GM21717 (cell line): ENCODE data around the gene NEK7.
A peak's percentile ranks its signal among the peaks of the same experiment; 100 is the strongest.

Experiments used
- ATAC-seq: cut with Tn5 transposase; IDR thresholded peaks from one replicate; pipeline ENCODE4 v1.9.1; 2021; ENCODE audit warnings: mild to moderate bottlenecking, moderate library complexity; ENCODE audit not compliant: unreplicated experiment

The NEK7 gene

DNA sequence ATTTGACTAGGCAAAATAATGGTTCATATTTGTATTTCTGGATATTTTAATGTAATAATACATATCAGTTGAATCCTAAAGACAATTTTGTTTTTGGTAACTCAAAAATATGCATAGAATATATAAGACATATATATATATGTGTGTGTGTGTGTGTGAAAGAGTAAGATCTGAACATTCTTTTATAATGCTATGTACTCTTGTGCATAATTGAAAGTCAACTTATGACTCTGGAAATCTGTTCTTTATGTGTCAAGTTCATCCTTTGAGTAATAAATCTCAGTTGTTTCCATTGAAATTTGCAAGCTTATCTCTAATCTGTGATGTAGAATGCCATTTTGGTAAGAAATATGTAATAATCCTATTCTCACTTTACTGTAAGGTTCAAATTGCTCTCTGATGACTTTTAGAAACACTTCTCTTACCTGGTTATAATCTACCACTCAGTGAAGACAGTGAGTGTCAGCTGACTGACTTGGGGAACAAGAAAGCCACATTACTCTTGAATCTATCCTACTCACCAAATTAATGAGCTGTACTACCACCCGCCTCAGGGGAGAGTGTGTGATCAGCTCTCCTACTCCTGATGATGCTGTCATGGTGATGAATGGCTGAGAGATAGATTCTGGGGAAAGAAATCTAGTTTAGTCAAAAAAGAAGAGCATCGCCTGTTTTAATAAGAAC, 15.0 kb upstream of the NEK7 start:
- no peak for ATAC-seq

DNA sequence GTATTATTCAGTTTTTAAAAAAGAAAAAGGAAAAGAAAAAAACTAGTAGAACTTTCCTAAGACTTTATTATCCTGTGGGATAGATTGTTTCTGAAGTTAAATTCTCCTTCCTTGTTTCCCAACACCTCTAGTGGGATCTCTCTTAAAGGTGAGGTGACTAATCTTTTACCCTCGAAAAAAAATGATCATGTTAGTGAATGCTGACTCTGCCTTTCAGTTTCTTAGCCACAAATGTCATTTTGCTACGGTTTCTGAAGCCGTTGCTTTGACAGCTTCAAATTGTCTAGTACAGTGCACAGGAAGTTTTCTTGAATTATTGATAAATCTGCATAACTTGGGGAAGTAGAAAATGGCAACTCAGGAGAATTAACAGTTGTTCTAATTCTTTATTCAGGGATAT, 13.0 kb upstream of the NEK7 start:
- ATAC-seq = no peak

DNA sequence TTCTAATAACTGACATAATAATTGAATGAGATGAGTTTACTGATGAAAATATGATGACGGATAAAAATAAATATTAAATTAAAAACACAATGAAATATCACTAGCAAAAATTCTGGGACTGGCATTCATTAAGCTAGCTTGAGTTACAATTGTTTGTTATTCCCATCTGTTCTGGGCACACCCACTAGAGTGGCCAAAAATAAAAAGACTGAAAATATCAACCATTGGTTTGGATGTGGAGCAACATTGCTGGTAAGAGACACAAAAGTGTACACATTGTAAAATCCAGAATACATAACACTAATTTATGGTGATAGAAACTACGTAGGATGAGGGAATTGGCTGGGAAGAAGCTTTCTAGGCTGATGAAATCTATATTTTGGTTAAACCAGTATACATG, 9.6 kb upstream of the NEK7 start:
- ATAC-seq = no peak

- no peak for ATAC-seq
Observed at GRCh38 chr1:198150369-198150768, 6.4 kb upstream of the NEK7 start.

DNA sequence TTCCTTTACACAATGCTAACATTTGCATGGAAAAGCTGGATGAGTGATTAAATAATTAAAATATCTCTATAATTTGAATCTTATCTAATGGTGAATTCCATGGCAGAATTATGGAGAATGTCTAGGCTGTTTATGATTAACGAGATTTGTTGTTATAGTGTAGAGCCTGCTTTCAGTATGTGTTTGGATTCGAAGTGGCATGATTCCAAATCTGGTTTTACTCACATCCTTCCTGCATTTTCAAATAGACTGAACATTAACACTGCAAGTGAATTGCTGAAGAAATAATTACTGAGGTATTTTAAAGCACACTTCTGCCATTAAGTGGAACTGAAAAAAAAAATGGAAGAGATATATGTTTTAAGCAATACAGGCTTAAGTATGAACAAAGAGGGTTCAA, 5.1 kb upstream of the NEK7 start:
- no peak for ATAC-seq

GRCh38 chr1:198153103-198153502, 3.7 kb upstream of the NEK7 start:
- no peak for ATAC-seq

DNA sequence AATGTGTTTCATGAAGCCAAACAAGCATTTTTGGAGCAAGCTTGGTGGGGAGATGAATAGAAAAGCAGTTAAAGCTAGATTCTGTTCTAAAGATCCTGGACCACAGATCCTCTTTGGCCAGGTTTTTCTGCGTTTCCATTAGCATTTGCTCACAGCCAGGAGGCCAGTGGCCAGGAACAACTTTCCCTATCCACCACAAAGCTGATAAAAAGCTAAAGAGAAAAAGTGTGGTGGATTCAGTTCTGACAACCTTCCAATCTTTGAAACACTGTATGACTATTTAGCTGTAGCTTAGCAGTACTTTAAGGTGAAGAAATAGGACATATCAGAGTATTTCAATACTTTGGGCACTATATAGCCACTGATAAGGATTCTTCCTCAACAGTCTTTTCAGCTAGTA, 3.0 kb upstream of the NEK7 start:
- ATAC-seq = no peak

GRCh38 chr1:198155253-198155652, 1.5 kb upstream of the NEK7 start:
- no peak for ATAC-seq

DNA sequence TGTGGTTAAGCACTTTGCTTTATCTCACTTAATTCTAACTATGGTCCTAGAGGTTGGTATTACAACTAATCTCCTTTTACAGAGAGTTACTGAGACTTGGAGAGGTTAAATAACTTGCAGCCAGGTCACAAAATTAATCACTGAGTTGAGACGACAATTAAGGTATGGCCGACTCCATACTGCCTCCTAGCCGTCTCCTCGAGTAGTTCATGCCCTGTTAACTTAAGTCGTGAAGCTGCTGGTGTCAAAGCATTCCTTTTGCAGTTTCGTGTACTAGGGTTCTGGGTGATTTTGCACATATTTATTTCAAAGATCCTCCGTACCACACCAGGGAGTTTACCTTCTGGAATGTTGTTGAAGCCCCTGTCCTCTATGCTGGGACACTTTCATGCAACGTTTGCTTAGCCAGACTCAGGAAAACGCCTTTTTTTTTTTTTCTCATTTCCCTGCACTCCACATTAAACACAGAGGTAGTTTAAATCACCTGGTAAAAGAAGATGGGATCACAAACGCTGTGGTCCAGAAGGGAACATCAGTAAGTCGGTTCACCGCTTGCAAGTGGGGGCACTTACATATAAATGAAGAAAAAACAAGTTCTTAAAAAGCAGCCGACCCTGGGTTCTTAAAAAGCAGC, 570 bp upstream of the NEK7 start:
- ATAC-seq = peak; percentile 25

- ATAC-seq = peak; percentile 52
Observed at GRCh38 chr1:198157241-198157846, 546 bp downstream of the NEK7 start.

DNA sequence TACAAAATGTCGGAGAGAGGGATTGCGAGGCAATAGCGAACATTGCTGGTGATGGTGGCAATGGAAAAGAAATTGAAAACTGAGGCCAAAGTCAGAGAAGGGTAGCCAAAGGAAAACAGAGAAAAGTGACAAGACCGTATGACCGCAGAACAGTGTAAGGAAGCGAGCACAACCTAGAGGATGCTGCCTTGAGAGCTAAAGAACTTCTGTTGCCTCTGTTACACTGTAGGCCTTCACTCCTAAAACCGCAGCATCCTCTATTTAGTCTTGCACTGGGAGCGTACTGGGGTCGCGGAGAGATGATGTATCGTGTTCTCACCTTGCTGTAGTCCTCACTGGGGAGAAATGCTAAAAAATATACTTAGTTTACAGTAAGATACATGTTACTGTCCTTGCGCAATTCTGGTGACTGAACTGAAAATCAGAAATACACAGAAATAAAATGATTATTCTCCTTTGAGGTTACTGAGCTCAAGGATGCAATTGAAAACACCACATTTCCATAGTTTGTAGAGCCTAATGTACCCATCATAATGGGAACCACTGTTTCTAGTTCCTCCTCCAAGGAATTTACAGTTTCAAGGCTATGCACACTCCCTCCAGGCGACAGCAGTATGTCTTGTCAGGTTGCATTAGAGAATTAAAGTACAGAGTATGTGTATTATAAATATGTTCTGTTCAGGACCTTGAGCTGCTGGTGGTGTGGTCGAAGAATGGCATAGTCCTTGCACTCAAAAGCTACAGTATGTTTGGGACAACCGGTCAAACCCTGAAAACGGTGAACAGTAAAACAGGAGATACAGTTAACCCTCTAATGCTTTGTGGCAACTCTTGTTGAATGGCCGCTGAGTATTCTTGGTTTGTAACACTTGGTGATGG, 1.3 kb downstream of the NEK7 start:
- ATAC-seq = no peak

DNA sequence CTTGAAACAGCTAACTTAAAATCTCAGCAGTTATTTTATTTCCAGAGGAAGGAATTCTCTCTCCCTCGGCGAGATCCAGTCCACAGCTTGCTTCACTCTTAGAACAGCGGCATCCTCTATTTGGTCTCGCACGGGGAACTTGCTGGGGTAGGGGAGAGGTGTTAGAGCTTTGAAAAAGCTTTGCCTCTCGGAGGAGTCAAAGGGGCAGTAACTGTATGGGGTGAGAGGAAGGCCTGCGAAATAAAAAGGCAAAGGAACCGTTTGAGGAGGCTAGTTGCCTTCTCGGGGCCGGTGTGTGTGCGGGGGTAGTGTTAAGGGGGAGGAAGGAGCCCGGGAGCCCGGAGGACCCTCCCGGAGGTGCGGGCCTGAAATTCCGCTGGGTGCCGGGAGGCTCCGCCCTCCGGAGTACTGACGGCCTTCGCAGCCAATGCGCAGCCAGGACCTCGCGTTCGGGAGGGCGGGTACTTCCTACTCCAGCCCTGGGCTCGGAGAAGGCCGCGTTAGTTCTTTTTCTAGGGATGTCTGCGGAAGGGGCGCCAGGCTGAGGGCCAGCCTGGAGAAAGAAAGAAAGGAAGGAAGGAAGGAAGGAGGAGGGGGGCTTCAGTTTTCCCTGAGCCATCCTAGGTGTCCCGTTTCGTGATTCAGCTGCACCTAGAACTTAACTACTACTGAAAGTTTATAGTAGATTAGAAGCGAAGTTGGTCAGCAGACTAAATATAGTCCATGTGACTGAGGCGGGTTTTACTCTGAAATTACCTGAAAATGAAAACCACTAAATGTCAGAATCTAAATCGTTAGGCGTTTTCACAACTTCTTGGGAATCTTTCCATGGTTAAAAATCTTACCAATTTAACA, 2.2 kb downstream of the NEK7 start:
- ATAC-seq = peak; percentile 71

- no peak for ATAC-seq
Observed at GRCh38 chr1:198160222-198160621, 3.4 kb downstream of the NEK7 start.

GRCh38 chr1:198160946-198161614, 4.3 kb downstream of the NEK7 start:
- ATAC-seq = no peak

DNA sequence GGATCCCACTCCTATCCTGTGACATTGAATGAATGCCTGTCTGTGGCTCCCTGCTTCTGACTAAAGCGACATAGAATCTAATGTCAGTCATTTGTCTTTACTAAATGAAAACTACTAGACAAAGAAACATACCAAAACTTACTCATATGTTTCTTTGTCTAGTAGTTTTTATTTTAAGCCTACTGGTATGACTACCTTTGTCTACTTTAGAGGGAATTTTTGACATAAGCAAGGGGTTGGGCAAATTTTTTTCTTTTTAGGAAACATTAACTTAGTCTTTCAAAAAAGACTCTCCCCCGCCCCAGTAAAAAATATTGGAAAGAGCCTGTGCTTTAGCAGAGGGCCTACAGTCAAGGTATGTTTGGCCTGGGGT, 4.9 kb downstream of the NEK7 start:
- no peak for ATAC-seq

- peak; percentile 26 for ATAC-seq
Observed at GRCh38 chr1:198162091-198162767, 5.4 kb downstream of the NEK7 start.

GRCh38 chr1:198165927-198166647, 9.3 kb downstream of the NEK7 start:
- no peak for ATAC-seq

DNA sequence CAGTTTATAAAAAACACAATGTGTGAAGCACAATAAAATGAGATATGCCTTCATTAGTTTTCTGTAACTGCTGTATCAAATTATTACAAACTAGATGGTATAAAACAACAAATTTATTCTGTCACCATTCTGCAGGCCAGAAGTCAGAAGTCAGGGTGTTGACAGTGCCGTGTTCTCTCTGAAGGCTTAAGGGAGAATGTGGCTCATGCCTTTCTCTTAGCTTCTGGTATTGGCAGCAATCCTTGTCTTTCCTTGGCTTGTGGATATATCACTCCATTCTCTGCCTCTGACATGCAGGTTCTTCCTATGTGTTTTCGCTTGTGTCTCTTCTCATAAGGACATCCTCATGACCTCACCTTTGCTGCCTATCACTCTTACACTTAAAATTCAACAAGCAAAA, 10.1 kb downstream of the NEK7 start:
- ATAC-seq = no peak

DNA sequence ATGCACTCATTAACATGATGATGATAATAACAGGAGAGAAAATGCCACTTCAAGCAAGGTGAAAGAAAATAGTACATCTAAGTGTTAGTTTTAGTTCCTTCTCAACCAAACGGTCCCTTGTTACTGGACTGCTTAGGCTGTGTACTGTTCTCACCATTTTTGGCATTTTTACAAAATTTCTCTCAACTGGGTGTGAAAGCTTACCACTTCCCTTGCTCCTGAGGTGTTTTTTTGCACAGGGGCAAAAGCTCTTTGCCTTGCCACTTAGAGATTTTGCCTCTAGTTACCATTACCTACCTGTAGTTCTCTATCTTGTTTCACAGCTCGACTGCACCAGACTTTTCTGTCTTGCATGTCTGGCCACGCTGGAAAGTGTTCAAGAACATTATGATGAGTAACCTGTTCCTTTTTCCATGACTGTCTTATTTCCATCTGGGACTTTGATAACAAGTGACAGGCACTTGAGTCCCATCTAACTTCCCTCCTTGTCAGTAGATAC, 10.7 kb downstream of the NEK7 start:
- ATAC-seq = peak; percentile 68
